Activated naive CD4-positive, alpha-beta T cell treated with anti-CD3 and anti-CD28 coated beads, Interleukin-2, amount 50 U/mL, for 24 hours (primary cell): ENCODE results near the gene IPO5.
"Not testable (repeated sequence)": the region's sequence is repeated elsewhere in the genome, so short reads cannot be mapped to it uniquely, and the experiment has no call there.

ENCODE experiments used
- H3K27ac Mint-ChIP-seq: one replicate; pipeline ENCODE4 v1.8.0; 2021; ENCODE audit warnings: mild to moderate bottlenecking, mixed read lengths
- H3K27me3 Mint-ChIP-seq: one replicate; pipeline ENCODE4 v1.8.0; 2021; ENCODE audit warnings: mixed read lengths
- H3K36me3 Mint-ChIP-seq: one replicate; pipeline ENCODE4 v1.8.0; 2021; ENCODE audit warnings: mixed read lengths
- H3K4me1 Mint-ChIP-seq: one replicate; pipeline ENCODE4 v1.8.0; 2021; ENCODE audit warnings: mixed read lengths
- H3K4me3 Mint-ChIP-seq: one replicate; pipeline ENCODE4 v1.8.0; 2021; ENCODE audit warnings: mild to moderate bottlenecking, mixed read lengths
- H3K9me3 Mint-ChIP-seq: one replicate; pipeline ENCODE4 v1.8.0; 2021; ENCODE audit warnings: mixed read lengths

IPO5 gene

GRCh38 chr13:98019186-98019585 lies 65.7 kb downstream of the IPO5 start:
- H3K4me1 Mint-ChIP-seq = no peaks in the 10 kb centered on the region
- H3K27me3 Mint-ChIP-seq = no peaks in the 10 kb centered on the region
- H3K9me3 Mint-ChIP-seq = no peaks in the 10 kb centered on the region
- peaks cover 18% of the 10 kb centered on the region for H3K36me3 Mint-ChIP-seq
- H3K4me3 Mint-ChIP-seq = no peak overlapping the region
- no peak overlapping the region for H3K27ac Mint-ChIP-seq

- no peak overlapping the region for H3K4me3 Mint-ChIP-seq
- H3K4me1 Mint-ChIP-seq = no peaks in the 10 kb centered on the region
- H3K9me3 Mint-ChIP-seq = no peaks in the 10 kb centered on the region
- no peaks in the 10 kb centered on the region for H3K27me3 Mint-ChIP-seq
- no peak overlapping the region for H3K27ac Mint-ChIP-seq
- peaks cover 18% of the 10 kb centered on the region for H3K36me3 Mint-ChIP-seq
These were observed 66.8 kb downstream of the IPO5 start for GRCh38 chr13:98020271-98020670.

GRCh38 chr13:98022210-98022609 lies 68.7 kb downstream of the IPO5 start:
- Mint-ChIP-seq H3K27ac (no peak overlapping the region), H3K9me3 (no peaks in the 10 kb centered on the region), H3K4me3 (no peak overlapping the region), H3K4me1 (no peaks in the 10 kb centered on the region), H3K27me3 (no peaks in the 10 kb centered on the region), H3K36me3 (peaks cover 15% of the 10 kb centered on the region)

- H3K27ac Mint-ChIP-seq = no peak overlapping the region
- no peaks in the 10 kb centered on the region for H3K4me1 Mint-ChIP-seq
- H3K9me3 Mint-ChIP-seq = no peaks in the 10 kb centered on the region
- peaks cover 8% of the 10 kb centered on the region for H3K36me3 Mint-ChIP-seq
- H3K27me3 Mint-ChIP-seq = no peaks in the 10 kb centered on the region
- no peak overlapping the region for H3K4me3 Mint-ChIP-seq
These were observed 72.1 kb downstream of the IPO5 start for GRCh38 chr13:98025480-98026025.

- Mint-ChIP-seq H3K4me3 (no peak overlapping the region), H3K4me1 (no peaks in the 10 kb centered on the region), H3K27me3 (no peaks in the 10 kb centered on the region), H3K9me3 (no peaks in the 10 kb centered on the region), H3K27ac (no peak overlapping the region), H3K36me3 (peaks cover 5% of the 10 kb centered on the region)
These were observed 73.0 kb downstream of the IPO5 start for GRCh38 chr13:98026457-98026857.

- Mint-ChIP-seq H3K9me3 (no peaks in the 10 kb centered on the region), H3K27me3 (no peaks in the 10 kb centered on the region), H3K4me3 (no peak overlapping the region), H3K4me1 (no peaks in the 10 kb centered on the region), H3K27ac (no peak overlapping the region), H3K36me3 (no peaks in the 10 kb centered on the region)
These were observed 78.7 kb downstream of the IPO5 start for GRCh38 chr13:98032168-98032567.

GRCh38 chr13:98033277-98034247 lies 80.1 kb downstream of the IPO5 start:
- no peaks in the 10 kb centered on the region for H3K4me1 Mint-ChIP-seq
- no peaks in the 10 kb centered on the region for H3K9me3 Mint-ChIP-seq
- no peak overlapping the region for H3K4me3 Mint-ChIP-seq
- no peaks in the 10 kb centered on the region for H3K36me3 Mint-ChIP-seq
- no peaks in the 10 kb centered on the region for H3K27me3 Mint-ChIP-seq
- H3K27ac Mint-ChIP-seq = no peak overlapping the region

- H3K4me3 Mint-ChIP-seq = no peak overlapping the region
- H3K27ac Mint-ChIP-seq = no peak overlapping the region
- no peaks in the 10 kb centered on the region for H3K4me1 Mint-ChIP-seq
- no peaks in the 10 kb centered on the region for H3K27me3 Mint-ChIP-seq
- H3K36me3 Mint-ChIP-seq = no peaks in the 10 kb centered on the region
- H3K9me3 Mint-ChIP-seq = no peaks in the 10 kb centered on the region
These were observed 81.9 kb downstream of the IPO5 start for GRCh38 chr13:98035373-98035772.

- not testable (repeated sequence) for H3K27ac Mint-ChIP-seq, H3K4me1 Mint-ChIP-seq, H3K27me3 Mint-ChIP-seq, H3K36me3 Mint-ChIP-seq, H3K4me3 Mint-ChIP-seq, H3K9me3 Mint-ChIP-seq
These were observed 83.3 kb downstream of the IPO5 start for GRCh38 chr13:98036564-98037302.

- Mint-ChIP-seq H3K36me3 (no peaks in the 10 kb centered on the region), H3K27ac (no peak overlapping the region), H3K4me1 (no peaks in the 10 kb centered on the region), H3K27me3 (no peaks in the 10 kb centered on the region), H3K9me3 (no peaks in the 10 kb centered on the region), H3K4me3 (no peak overlapping the region)
These were observed 85.8 kb downstream of the IPO5 start for GRCh38 chr13:98039261-98039660.

GRCh38 chr13:98039964-98040363 lies 86.5 kb downstream of the IPO5 start:
- Mint-ChIP-seq H3K4me1 (no peaks in the 10 kb centered on the region), H3K36me3 (no peaks in the 10 kb centered on the region), H3K4me3 (no peak overlapping the region), H3K9me3 (no peaks in the 10 kb centered on the region), H3K27me3 (no peaks in the 10 kb centered on the region), H3K27ac (peak overlapping the region; percentile 53)

GRCh38 chr13:98041081-98041820 lies 87.8 kb downstream of the IPO5 start:
- no peak overlapping the region for H3K4me3 Mint-ChIP-seq
- H3K36me3 Mint-ChIP-seq = no peaks in the 10 kb centered on the region
- no peak overlapping the region for H3K27ac Mint-ChIP-seq
- no peaks in the 10 kb centered on the region for H3K4me1 Mint-ChIP-seq
- H3K9me3 Mint-ChIP-seq = no peaks in the 10 kb centered on the region
- no peaks in the 10 kb centered on the region for H3K27me3 Mint-ChIP-seq

- Mint-ChIP-seq H3K27me3 (no peaks in the 10 kb centered on the region), H3K4me1 (no peaks in the 10 kb centered on the region), H3K36me3 (no peaks in the 10 kb centered on the region), H3K9me3 (no peaks in the 10 kb centered on the region), H3K27ac (no peak overlapping the region), H3K4me3 (no peak overlapping the region)
These were observed 90.8 kb downstream of the IPO5 start for GRCh38 chr13:98044301-98044700.

- H3K4me1 Mint-ChIP-seq, H3K27me3 Mint-ChIP-seq, H3K4me3 Mint-ChIP-seq, H3K9me3 Mint-ChIP-seq, H3K36me3 Mint-ChIP-seq, H3K27ac Mint-ChIP-seq: not testable (repeated sequence)
These were observed 94.3 kb downstream of the IPO5 start for GRCh38 chr13:98047785-98048184.

- Mint-ChIP-seq H3K4me1 (no peaks in the 10 kb centered on the region), H3K27me3 (peaks cover 3% of the 10 kb centered on the region), H3K4me3 (no peak overlapping the region), H3K9me3 (peaks cover 5% of the 10 kb centered on the region), H3K36me3 (peaks cover 3% of the 10 kb centered on the region), H3K27ac (no peak overlapping the region)
These were observed 94.8 kb downstream of the IPO5 start for GRCh38 chr13:98048265-98048664.
